ENCODE data around the gene C11orf24.
A peak's percentile ranks its signal among the peaks of the same experiment; 100 is the strongest.
"Not testable (repeated sequence)": the region's sequence is repeated elsewhere in the genome, so short reads cannot be mapped to it uniquely, and the experiment has no call there.

The C11orf24 gene

DNA sequence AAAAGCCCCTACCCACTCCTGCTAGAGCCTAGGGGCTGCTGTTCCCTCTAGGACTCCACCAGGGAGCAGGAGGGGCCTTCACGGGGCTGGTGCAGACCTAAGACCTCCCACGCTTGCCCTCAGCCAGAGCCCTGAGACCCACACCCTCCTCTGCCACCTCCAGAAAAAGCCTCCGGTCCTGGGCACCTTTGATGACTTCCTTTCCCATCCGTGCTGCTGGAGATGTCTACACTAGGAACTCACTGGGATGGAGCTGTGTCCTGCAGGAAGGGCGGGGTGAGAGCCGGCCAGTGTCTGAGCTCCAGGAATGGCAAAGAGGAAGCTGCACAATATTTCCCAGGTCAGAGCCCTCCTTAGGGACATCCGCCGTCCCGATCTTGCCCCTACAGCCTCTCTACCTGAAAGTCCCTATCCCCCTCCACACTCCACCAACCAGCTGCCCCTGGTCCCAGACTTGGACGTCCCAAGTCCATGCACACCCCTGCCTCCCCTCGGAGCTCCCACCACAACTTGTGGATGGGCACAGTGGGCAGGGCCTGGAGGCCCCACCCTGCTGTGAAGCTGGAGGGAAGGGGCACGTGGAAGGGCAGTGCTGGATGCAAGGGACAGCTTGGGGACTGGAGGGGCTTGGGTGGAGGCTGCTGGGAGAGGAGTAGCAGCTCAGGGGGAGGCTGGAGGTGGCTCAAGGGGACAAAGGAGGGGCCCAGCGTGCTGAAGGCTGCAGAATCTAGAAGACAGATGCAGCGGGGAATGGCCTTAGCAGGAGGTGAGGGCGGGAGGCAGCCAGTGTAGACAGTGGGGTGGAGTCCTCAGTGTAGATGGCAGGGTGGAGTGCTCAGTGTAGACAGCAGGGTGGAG is 27.1 kb upstream of the C11orf24 start:
- peak; percentile 92 for DNase-seq

DNA sequence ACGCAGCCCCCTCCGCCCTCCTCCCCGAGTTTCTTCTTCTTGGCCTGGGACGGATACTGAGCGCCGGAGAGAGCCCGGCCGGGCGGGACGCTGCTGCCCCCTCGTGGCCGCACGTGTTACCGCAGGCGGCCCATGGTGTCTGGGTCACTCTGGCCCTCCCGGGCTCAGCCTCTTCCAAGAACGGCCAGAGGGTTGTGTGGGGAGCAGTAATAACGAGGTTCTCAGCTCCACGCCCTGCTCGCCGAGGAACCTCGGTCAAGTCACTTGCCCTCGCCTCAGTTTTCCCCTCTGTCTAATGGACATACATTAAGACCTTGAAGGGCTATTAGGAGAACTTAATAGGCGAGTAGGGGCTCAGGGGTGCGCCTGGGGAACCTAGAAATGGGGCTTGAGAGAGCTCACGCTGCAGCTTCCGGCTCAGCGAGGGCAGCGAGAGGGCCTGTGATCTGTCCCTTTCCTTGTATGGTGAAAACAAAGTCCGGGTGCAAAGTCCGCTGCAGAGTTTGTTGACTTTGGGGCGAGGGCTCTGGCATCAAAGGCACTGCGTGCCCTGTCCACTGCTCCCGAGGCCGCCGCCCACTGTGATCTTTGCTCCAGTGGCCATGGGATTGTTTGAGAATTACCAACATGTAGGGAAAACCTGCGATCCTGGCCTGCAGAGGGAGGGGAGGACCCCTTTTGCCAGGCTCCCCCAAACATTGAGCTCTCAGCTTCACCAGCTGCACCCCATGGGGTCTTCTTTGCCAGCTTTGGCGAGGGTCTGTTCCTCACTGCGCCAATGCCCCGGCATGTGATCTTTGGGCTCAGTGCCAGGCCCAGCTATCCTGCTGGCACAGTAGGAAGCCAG is 26.3 kb upstream of the C11orf24 start:
- peak; percentile 95 for DNase-seq

GRCh38 chr11:68297494-68297811 is 25.7 kb upstream of the C11orf24 start:
- DNase-seq: no peak

GRCh38 chr11:68297052-68297378 is 25.2 kb upstream of the C11orf24 start:
- DNase-seq: no peak

- DNase-seq: no peak
These were observed 24.7 kb upstream of the C11orf24 start for GRCh38 chr11:68296344-68297051.

DNA sequence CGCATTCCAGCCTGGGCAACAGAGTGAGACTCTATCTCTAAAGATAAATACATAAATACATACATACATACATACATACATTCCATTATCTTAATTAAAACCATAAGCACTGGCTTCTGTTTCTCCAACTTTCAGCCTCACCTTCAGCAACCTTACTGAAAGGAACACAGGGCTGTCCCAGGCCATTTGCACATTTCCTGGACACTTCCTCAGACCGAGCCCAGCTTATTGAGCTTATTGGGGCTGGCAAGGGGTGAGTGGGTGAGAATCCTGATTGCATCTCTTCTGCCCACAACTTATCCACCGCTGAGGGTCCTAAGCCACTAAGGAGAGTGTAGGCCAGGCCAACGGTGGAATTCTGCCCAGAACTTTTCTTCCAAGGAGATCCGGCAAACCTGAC is 24.2 kb upstream of the C11orf24 start:
- no peak for DNase-seq

GRCh38 chr11:68295271-68295670 is 23.5 kb upstream of the C11orf24 start:
- DNase-seq: no peak

- DNase-seq: no peak
These were observed 21.9 kb upstream of the C11orf24 start for GRCh38 chr11:68293708-68294107.

DNA sequence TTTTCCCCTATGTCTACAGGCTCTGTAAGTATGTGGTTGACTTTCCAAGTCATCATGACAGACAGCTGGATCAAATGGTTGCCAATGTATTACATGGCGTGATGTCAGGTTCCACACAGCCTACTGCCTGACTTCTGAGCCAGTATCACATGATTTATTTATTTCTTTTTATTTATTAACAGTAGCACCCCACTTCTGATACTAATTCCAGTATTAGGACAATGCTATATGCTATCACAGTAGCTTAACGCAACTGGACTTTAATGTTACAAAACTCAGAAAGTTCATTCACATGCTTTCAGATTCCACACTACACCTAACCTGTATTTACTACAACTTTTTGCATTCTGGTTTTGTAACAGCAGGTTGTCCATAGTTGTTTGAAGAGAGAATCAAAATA is 17.7 kb upstream of the C11orf24 start:
- DNase-seq: no peak

DNA sequence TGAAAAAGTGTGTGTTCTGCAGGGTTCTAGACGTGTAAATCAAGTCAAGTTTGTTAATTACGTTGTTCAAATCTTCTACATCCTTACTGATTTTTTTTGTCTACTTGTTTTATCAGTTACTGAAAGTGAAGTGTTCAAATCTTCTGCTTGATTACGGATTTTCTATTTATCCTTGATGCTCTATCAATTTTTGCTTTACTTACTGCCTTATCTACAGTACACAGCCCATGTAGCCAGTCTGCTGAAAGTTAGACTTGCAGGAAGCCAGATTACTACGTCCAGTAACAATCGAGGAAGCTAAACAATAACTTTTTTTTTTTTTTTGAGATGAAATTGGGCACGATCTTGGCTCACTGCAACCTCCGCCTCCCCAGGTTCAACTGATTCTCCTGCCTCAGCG is 15.6 kb upstream of the C11orf24 start:
- DNase-seq: no peak

DNA sequence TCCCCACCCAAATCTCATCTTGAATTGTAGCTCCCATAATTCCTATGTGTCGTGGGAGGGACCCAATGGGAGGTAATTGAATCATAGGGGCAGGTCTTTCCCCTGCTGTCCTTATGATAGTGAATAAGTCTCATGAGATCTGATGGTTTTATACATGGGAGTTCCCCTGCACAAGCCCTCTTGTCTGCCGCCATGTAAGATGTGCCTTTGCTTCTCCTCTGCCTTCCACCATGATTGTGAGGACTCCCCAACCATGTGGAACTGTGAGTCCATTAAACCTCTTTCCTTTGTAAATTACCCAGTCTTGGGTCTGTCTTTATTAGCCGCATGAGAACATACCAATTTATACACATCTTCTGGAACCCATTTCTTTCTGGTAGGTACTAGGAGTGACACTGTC is 12.8 kb upstream of the C11orf24 start:
- DNase-seq: not testable (repeated sequence)

DNA sequence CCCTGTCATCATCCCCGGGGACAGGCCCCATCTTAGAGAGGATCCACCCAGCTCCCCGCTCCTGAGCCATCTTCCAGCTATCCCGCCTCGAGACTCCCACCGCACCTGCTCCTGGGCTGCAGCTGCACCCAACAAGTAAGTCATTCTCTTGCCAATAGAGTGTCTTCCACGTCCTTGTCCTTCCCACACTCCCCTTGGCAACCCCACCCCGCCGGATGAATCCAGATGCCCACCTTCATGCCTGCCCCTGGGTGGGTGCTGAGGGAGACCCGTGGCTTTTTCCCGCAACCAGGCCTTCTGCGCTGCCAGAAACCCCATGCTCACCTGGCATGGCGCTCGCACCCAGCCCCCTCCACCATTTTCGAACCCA is 11.1 kb upstream of the C11orf24 start:
- no peak for DNase-seq

DNA sequence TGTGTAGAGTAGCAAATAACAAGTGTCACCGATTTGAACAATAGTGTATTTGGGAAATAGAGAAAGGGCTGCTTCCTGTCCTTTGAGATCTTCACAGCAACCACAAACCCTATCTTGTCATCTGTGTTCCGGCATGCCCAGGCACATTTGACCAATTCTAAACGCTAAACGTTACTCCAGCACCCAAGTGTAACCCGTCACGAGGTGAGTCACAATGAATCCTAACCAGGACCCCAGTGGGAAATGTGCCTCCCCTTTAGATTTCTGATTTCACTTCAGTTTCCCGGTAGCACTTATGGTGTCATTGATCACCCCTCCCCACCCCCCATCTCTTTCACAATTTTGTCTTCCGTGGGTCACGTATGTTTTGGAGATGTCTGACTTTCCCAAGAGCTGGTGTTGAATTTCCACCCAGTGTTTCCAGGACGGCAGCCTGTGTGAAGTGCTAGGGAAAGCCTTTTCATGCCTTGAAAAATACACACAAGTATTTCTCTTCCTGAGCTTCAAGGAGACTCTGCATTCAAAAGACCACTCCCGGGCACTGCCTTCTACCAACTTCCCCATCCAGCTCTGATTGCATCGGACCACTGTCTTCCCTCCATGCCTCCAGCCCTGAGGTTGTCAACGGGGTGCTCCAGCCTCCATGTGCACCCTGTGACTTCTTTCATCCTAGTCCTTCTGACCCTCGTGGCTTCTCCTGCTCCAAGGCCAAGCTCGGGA is 10.5 kb upstream of the C11orf24 start:
- DNase-seq: no peak

GRCh38 chr11:68279676-68280075 is 7.9 kb upstream of the C11orf24 start:
- no peak for DNase-seq

DNA sequence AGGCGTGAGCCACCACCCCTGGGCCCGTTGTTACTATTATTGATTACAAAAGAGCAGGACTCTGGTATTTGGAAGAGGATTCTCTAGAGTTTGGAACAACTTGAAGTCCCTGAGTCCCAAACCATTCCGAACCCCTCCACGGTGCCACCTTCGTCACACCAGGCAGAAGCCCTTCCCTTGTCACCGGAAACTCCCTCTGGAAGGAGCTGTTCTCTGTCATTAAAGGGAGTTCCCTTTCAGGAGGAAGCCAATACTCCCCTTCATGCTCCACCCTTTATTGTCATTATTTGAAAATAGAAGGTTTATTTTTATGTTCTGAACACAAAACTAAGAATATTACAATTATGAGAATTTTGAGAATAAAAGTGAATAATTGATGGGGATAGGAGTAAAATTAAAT is 5.1 kb upstream of the C11orf24 start:
- no peak for DNase-seq

GRCh38 chr11:68275721-68276507 is 4.1 kb upstream of the C11orf24 start:
- DNase-seq: no peak

DNA sequence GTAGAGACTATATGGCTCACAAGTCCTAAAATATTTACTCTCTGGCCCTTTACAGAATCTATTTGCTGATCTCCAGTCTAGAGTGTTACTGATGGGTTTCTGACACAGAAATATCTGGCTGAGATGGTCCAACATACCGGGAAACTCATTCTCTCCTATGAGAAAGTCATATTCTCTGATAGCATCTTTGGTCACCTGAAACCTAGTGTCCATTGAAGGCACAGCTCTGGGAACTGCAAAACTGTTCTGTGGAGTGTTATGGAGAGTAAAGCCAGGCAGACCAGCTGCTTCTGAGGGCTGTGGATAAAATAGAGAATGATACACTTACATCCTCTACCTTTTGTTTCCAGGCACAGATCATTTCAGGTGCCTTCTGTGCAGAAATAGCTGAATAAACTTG is 2.5 kb upstream of the C11orf24 start:
- no peak for DNase-seq

GRCh38 chr11:68273026-68273738 is 1.4 kb upstream of the C11orf24 start:
- DNase-seq: no peak

DNA sequence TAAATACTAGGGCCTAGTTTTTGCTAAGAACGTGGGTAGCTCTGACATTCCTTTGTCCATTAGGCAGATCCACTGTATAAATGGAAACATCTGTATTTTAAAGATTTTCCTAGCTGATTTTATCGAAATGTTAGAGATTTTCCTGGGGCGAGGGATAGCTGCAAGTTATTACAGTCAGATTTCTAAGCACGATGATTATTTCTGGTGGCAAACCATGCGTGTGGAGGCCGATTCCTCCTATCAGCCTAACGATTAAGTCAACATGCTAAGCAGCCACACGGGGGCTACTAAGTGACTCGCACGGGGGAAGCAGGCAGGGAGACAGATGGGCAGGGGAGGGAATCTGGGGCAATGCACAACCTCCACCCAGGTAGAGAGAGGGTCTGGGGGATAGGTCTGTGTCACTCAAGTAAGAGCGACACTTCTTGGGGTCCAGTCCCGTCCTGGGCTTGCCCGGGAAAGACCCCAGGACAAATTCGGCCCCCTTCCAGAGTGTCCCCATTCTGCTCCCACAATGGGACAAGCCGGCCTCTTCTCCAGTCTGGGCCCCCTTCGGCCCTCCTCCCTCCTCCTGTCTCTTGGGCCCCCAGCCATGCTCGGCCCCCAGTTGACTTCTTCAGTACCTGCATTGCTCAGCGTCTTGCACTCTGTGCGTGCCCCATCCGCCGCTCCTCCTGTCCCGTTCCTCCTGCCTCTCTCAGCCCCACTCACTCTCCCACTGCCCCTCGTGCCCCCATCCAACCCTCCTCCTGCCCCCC is 571 bp downstream of the C11orf24 start:
- DNase-seq: peak; percentile 92

GRCh38 chr11:68270196-68271022 is 1.4 kb downstream of the C11orf24 start:
- DNase-seq: no peak
